ENCODE results near the gene STX2. TPM values are rescaled to one million over a fixed set of nuclear protein-coding genes. Genes with fewer than 3 reads are reported as not detected.

Gene STX2
- total and polyA plus RNA-seq, 8 donors = 18.1 to 36.9 (median 30.8) TPM

DNA sequence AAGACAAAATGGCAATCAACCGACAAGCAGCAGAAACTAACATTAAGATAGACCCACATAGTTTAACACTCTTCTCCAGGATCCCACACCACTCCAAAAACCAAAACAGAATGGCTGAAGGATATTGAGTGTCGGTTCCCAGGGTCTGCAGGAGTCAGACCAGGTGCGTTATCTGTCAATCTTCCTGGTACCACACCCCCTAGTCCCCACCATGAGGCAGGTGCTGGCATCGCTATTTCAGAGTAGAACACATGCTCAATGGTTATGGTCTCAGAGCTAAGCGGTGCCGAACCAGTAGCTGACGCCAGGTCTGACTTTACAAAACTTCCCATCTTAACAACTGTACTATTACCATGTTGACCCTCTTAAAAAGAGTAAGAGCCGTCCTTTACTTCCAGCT is 10.2 kb downstream of the STX2 start:
- DNase-seq = no peak
- H3K27me3 ChIP-seq = no peaks in the 10 kb centered on the region
- ATAC-seq = no peak
- no peaks in the 10 kb centered on the region for H3K36me3 ChIP-seq
- TF ChIP-seq, protein P1, sequence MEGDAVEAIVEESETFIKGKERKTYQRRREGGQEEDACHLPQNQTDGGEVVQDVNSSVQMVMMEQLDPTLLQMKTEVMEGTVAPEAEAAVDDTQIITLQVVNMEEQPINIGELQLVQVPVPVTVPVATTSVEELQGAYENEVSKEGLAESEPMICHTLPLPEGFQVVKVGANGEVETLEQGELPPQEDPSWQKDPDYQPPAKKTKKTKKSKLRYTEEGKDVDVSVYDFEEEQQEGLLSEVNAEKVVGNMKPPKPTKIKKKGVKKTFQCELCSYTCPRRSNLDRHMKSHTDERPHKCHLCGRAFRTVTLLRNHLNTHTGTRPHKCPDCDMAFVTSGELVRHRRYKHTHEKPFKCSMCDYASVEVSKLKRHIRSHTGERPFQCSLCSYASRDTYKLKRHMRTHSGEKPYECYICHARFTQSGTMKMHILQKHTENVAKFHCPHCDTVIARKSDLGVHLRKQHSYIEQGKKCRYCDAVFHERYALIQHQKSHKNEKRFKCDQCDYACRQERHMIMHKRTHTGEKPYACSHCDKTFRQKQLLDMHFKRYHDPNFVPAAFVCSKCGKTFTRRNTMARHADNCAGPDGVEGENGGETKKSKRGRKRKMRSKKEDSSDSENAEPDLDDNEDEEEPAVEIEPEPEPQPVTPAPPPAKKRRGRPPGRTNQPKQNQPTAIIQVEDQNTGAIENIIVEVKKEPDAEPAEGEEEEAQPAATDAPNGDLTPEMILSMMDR (IDR thresholded peaks at IDR 0.05) = no peak
- H3K4me3 ChIP-seq = no peak overlapping the region
- H3K27ac ChIP-seq = no peak overlapping the region
- H3K9me3 ChIP-seq = no peaks in the 10 kb centered on the region
- peaks cover 3 to 15% of the 10 kb centered on the region in 2 donors for H3K4me1 ChIP-seq
- intact Hi-C loops (cut with DNase I) = no loop called here

DNA sequence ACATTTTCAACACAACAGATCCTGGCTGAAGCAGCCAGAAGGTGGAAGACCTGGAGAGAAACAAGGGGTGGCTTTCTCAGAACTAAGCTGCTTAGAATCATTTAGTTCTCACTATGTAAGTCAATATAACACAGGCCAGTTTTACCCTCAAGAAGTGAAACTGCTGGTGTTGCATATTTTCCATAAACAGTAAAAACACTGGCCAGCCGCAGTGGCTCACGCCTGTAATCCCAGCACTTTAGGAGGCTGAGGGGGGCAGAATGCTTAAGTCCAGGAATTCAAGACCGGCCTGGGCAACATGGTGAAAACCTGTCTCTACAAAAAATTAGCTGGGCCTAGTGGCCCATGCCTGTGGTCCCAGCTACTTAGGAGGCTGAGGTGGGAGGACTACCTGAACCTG is 11.6 kb downstream of the STX2 start:
- H3K36me3 ChIP-seq = peaks cover 0 to 8% of the 10 kb centered on the region in 2 donors
- peak overlapping the region; percentile 30 to 41 for H3K27ac ChIP-seq
- H3K4me3 ChIP-seq = no peak overlapping the region
- H3K9me3 ChIP-seq = no peaks in the 10 kb centered on the region
- H3K27me3 ChIP-seq = no peaks in the 10 kb centered on the region
- H3K4me1 ChIP-seq = peaks cover under 1 to 3% of the 10 kb centered on the region in 2 donors
- ATAC-seq (peak; percentile 59), DNase-seq (peak in 1 of 4 donors; percentile 55)
- TF ChIP-seq, protein P1 (IDR thresholded peaks at IDR 0.05) = no peak
- intact Hi-C loops (cut with DNase I) = no loop called here

DNA sequence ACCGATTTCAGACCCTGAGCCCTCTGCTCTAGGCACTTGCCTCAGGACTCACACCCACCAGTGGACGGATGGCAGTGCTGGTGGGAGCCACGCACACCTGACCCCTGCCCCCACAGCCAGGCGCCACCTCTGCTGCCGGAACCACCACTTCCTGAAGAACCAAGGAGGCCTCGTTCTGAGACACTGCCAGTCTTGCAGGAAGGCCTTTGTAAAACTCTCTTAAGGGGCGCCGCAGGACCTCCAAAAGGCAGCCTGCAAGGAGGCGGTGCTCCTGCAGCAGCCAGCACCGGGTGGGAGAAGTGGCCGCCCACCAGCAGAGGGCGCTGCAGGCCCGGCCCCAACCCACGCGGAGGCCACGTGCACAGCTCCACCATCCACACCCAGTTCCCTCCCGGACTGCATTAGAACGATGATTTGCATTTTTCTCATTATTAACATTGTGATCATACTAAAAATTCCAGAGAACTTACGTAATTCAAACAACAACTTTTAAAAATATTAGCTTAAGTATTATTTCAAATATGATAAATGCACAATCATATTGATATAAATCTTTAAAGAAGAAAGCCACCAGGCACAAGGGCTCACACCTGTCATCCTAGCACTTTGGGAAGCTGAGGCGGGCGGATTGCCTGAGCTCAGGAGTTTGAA is 12.8 kb downstream of the STX2 start:
- intact Hi-C loops (cut with DNase I) = no loop called here
- Histone ChIP-seq H3K9me3 (no peaks in the 10 kb centered on the region), H3K4me1 (peaks cover 0 to 3% of the 10 kb centered on the region in 2 donors), H3K4me3 (no peak overlapping the region), H3K36me3 (peaks cover 0 to 13% of the 10 kb centered on the region in 2 donors), H3K27me3 (no peaks in the 10 kb centered on the region), H3K27ac (peak overlapping the region in 1 of 2 donors; percentile 24)
- ATAC-seq = peak; percentile 77
- DNase-seq = peak in 1 of 4 donors; percentile 91
- TF ChIP-seq, protein P1 (IDR thresholded peaks at IDR 0.05) = peak; percentile 53 to 74

DNA sequence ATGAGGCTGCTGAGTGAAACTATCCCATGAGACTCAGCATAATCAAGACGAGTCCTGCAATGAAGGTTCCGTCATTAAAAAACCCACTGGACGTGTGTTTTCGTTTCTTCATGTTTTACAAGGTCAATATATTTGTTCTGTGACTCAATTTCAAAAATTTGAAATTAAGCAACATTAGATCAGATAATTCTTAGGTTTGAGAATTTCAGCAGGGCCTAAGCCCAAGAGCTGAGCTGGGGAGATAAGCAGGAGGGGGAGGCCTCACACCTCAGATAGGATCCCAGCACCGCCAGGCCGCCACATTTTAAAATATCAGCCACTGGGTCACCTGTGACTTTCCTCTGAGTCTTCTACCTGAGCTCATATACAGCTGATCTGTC is 13.3 kb downstream of the STX2 start:
- Histone ChIP-seq H3K27ac (peak overlapping the region in 1 of 2 donors; percentile 24), H3K27me3 (no peaks in the 10 kb centered on the region), H3K4me3 (no peak overlapping the region), H3K4me1 (peaks cover 0 to 3% of the 10 kb centered on the region in 2 donors), H3K36me3 (peaks cover 0 to 18% of the 10 kb centered on the region in 2 donors), H3K9me3 (no peaks in the 10 kb centered on the region)
- ATAC-seq = no peak
- no peak for DNase-seq
- TF ChIP-seq, protein P1 (IDR thresholded peaks at IDR 0.05) = no peak
- intact Hi-C loops (cut with DNase I) = no loop called here

DNA sequence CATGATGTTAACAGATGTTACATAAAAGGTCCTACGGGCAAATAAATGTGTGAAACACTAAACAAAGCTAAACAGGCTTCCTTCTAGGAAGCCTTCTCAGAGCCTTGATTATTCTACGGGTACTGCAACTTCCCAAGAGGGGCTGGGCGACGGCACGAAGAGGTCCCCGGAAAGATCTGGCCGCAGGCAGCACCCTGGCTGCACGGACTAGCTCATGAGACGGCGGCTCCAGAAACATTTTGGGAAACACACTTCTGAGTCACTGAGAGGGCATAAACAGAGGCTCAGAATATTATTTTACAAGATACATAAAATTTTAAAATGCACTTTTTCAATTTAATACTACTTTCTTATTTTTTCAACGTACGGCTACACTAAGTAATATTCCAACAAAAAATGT is 19.4 kb downstream of the STX2 start:
- intact Hi-C loops (cut with DNase I) = no loop called here
- no peaks in the 10 kb centered on the region for H3K9me3 ChIP-seq
- H3K4me1 ChIP-seq = peaks cover 0 to 12% of the 10 kb centered on the region in 2 donors
- ATAC-seq = no peak
- TF ChIP-seq, protein P1 (IDR thresholded peaks at IDR 0.05) = no peak
- H3K36me3 ChIP-seq = peaks cover 0 to 32% of the 10 kb centered on the region in 2 donors
- no peak overlapping the region for H3K27ac ChIP-seq
- no peak overlapping the region for H3K4me3 ChIP-seq
- H3K27me3 ChIP-seq = no peaks in the 10 kb centered on the region
- DNase-seq = no peak
